ENCODE data around the gene POLR1C.
A peak's percentile ranks its signal among the peaks of the same experiment; 100 is the strongest.
"Not testable (repeated sequence)": the region's sequence is repeated elsewhere in the genome, so short reads cannot be mapped to it uniquely, and the experiment has no call there.

The POLR1C gene

GRCh38 chr6:43509984-43510826 lies 6.7 kb upstream of the POLR1C start, which contains the start of gene LRRC73:
Gene LRRC73, minus strand, starts transcription at chr6:43510346. Its CDS starts 561 bp downstream, at chr6:43509785.
- DNase-seq (ENCODE audit: low spot score) = peak; percentile 84

- no peak for DNase-seq (ENCODE audit: low spot score)
These were observed 6.1 kb upstream of the POLR1C start for GRCh38 chr6:43510827-43511163.

- no peak for DNase-seq (ENCODE audit: low spot score)
These were observed 5.0 kb upstream of the POLR1C start for GRCh38 chr6:43511824-43512415.

GRCh38 chr6:43515808-43516207 lies 1.1 kb upstream of the POLR1C start:
- no peak for DNase-seq (ENCODE audit: low spot score)

GRCh38 chr6:43516367-43516696 lies 557 bp upstream of the POLR1C start:
- DNase-seq (ENCODE audit: low spot score) = no peak

- no peak for DNase-seq (ENCODE audit: low spot score)
These were observed 842 bp downstream of the POLR1C start for GRCh38 chr6:43517505-43518357.

- DNase-seq (ENCODE audit: low spot score) = no peak
These were observed 3.2 kb downstream of the POLR1C start for GRCh38 chr6:43520097-43520496.

GRCh38 chr6:43521836-43522235 lies 4.9 kb downstream of the POLR1C start:
- no peak for DNase-seq (ENCODE audit: low spot score)

GRCh38 chr6:43522547-43523261 lies 5.8 kb downstream of the POLR1C start:
- DNase-seq (ENCODE audit: low spot score) = no peak

- DNase-seq (ENCODE audit: low spot score) = no peak
These were observed 6.4 kb downstream of the POLR1C start for GRCh38 chr6:43523284-43523683.

- DNase-seq (ENCODE audit: low spot score) = no peak
These were observed 7.6 kb downstream of the POLR1C start for GRCh38 chr6:43524483-43524961.

GRCh38 chr6:43532201-43532600 lies 15.3 kb downstream of the POLR1C start:
- DNase-seq (ENCODE audit: low spot score) = no peak

GRCh38 chr6:43538986-43539385 lies 22.1 kb downstream of the POLR1C start:
- DNase-seq (ENCODE audit: low spot score) = not testable (repeated sequence)

- DNase-seq (ENCODE audit: low spot score) = not testable (repeated sequence)
These were observed 22.5 kb downstream of the POLR1C start for GRCh38 chr6:43539409-43539808.

- DNase-seq (ENCODE audit: low spot score) = no peak
These were observed 23.6 kb downstream of the POLR1C start for GRCh38 chr6:43540507-43540906.

GRCh38 chr6:43541774-43542471 lies 25.0 kb downstream of the POLR1C start:
- no peak for DNase-seq (ENCODE audit: low spot score)

- no peak for DNase-seq (ENCODE audit: low spot score)
These were observed 27.6 kb downstream of the POLR1C start for GRCh38 chr6:43544461-43544860.

- DNase-seq (ENCODE audit: low spot score) = no peak
These were observed 30.3 kb downstream of the POLR1C start for GRCh38 chr6:43547222-43547621.

- DNase-seq (ENCODE audit: low spot score) = not testable (repeated sequence)
These were observed 40.7 kb downstream of the POLR1C start for GRCh38 chr6:43557620-43558019.

- no peak for DNase-seq (ENCODE audit: low spot score)
These were observed 42.4 kb downstream of the POLR1C start for GRCh38 chr6:43559328-43559727.

GRCh38 chr6:43570876-43571441 lies 54.1 kb downstream of the POLR1C start:
- no peak for DNase-seq (ENCODE audit: low spot score)
